SK-N-DZ (cell line): ENCODE results near the gene ADAM12.
"Not testable (repeated sequence)": the region's sequence is repeated elsewhere in the genome, so short reads cannot be mapped to it uniquely, and the experiment has no call there.

Source experiments
- DNase-seq: peaks from one replicate; pipeline ENCODE4 v3.0.0-alpha.2; 2015; ENCODE audit warnings: low spot score

The ADAM12 gene

DNA sequence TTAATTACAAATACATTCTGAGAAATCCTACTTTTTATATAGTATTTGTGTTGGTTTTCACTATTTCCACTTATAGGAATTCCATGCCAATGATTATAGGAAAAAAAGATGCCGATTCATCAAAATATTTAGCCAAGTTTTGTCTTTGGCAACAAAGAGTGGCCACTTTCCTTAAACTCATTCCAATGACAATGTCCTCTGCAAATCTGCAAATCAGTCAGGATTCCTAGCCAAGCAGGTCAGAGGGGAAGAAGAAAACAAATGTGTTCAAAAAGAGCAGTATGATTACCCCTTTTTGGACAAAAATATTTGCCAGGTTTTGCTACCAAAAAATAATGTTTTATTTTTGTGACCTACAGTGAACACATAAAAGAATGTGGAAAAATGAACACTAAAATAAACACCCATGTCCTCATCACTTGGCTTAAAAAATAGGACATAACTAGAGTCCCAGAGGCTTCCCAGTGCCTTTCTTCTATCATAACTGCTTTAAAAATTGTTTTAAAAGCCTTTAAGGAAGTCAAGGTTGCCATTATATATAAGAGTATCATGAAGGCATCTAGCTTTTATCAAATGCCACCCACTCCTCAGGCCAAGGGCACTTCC is 125.9 kb downstream of the ADAM12 start:
- no peak for DNase-seq

DNA sequence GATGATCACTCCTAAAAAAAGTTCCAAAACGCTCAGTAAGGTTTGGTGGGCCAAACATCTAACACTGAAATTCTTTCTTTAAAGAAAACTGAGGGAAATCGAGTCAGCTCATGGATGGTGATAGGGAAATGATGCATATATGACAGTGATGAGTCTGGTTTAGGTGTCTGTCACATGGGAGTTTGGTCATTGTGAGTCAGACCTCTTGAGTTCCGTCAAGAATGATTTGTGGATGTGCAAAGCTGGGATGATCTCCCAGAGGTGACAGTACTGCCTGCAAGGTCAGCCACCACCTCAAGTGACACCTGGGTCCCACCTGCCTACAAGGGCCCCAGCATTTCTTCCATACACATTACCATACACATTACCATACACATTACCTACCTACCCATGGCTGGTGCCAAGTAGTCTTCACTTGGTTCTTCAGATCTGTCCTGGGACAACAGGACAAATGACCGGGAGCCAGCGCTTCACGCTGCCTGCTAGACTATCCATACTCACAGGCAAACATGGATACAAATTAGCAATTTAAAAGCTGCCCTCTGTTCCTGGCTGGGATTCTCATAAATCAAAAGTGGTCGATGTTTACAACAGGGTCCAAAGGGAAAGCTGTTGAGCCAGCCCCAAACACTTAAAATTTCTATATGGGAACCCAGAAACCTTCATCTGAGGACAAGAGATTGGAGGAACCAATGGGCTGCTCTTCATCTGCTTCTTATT is 128.4 kb downstream of the ADAM12 start:
- DNase-seq, result no peak

DNA sequence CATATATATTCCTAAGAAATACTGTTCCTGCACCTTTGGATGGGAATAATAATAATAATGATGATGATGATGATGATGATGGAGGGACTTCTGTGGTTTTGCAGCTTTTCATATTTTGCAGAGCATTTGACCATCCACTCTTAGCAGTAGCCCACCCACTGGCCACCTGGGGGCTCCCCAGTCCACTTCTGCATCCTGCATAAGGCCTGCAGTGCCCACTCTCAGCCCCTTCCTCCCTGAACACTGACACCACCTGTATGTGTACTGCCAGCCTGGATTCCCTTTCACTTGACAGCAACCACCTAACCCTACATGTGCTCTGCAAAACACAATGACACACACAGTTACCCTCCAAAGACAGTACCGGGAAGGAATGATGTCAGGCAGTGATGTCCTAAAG is 131.4 kb downstream of the ADAM12 start:
- no peak for DNase-seq

- DNase-seq, result no peak
Measured at GRCh38 chr10:126255313-126255712, 133.0 kb downstream of the ADAM12 start.

DNA sequence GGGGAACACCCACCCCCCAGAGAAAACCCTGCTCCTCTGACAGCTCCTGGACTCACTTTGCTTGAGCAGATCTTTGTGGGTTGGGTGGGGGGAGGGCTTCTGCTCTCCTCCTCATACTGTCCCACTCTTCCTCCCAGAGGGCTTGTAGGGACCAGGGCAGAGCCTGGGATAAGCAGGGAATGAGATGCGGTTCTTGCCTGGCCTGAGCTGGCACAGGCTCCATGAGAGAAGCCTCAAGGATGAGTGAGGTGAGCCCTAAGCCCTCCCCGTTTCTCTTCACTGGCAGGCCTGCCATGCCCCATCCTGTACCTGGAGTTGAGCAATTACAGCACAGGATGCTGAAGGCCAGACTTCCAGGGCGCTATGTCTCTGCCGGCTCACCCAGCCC is 134.7 kb downstream of the ADAM12 start:
- DNase-seq, result no peak

DNA sequence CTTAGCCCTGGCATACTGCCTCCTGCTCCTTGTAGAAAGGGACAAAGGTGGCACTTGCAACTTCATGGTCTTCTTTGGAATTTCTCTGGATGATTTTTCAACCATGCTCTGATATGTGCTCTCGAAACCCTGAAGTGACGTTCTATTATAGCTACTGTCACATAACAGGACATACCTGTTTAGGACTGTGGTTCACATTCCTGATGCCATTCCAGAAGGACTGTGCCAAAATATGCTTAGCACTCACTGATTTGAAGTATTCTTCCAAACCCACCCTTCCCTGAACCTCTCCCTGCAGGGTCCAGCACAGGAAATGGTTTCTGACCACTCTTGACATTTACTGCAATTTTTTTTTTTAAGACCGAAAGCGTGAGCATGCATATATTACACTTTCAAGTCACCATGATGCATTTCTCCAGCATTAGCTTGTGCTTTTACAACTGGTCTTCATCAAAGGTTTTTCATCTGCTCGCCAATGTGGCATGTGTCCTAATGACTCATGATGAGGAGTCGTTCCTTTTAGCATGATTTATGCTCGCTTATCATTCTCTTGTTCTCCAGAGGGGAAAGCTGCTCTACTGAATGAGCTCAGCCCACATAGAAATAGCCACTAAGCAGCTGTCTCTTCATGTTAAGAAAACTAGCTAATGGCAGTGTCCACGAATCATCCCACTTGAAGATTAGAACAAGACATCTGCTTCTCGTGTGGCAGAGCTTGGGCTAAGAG is 135.2 kb downstream of the ADAM12 start:
- DNase-seq, result no peak

GRCh38 chr10:126251778-126252407 is 136.4 kb downstream of the ADAM12 start:
- no peak for DNase-seq

- DNase-seq, result no peak
Measured at GRCh38 chr10:126250527-126251310, 137.6 kb downstream of the ADAM12 start.

- DNase-seq, result no peak
Measured at GRCh38 chr10:126250045-126250444, 138.2 kb downstream of the ADAM12 start.

DNA sequence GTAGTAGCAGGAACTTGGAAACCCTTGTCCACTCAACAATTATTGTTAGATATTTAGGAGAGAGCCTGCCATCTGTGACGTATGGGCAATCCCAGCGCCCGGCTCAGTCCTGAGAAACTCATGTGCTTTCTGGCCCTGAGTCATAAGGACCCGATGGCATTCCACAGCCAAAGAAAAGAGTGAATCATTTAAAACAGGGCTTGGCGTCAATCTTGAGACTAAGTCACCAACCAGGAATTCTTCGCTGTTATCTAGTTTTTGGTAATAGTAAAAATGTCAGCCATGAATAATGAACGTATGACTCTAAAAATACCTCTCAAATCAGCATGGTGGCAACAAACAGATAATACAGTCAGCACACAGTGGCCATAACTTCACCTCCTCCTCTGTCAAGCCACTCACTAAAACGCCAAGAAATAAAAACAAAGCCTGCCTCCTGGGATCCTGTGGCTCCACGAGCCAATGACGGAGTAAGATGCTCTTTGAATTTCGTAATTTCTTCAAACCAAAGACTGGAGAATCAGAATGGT is 140.8 kb downstream of the ADAM12 start:
- no peak for DNase-seq

- not testable (repeated sequence) for DNase-seq
Measured at GRCh38 chr10:126246396-126246795, 141.9 kb downstream of the ADAM12 start.

- DNase-seq, result no peak
Measured at GRCh38 chr10:126245501-126245900, 142.8 kb downstream of the ADAM12 start.

DNA sequence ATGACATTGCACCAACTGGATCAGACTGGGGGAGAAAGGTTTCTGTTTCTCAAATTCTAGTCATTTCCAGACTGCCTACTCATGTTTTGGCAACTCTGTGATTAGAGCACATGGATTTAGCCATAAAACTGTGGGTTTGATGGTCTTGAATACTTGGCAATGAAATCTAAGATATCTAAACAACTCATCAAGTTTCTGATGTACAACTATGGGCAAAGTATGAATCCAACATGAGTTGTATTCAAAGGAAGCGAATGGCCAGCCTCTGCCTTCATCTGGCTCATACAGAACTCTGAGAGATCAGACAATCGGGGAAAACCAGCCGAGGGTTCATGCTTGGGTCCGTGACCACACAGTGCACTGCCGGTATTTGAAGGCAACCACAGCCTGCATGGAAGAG is 144.3 kb downstream of the ADAM12 start:
- no peak for DNase-seq

GRCh38 chr10:126243306-126243705 is 145.0 kb downstream of the ADAM12 start:
- DNase-seq, result no peak

DNA sequence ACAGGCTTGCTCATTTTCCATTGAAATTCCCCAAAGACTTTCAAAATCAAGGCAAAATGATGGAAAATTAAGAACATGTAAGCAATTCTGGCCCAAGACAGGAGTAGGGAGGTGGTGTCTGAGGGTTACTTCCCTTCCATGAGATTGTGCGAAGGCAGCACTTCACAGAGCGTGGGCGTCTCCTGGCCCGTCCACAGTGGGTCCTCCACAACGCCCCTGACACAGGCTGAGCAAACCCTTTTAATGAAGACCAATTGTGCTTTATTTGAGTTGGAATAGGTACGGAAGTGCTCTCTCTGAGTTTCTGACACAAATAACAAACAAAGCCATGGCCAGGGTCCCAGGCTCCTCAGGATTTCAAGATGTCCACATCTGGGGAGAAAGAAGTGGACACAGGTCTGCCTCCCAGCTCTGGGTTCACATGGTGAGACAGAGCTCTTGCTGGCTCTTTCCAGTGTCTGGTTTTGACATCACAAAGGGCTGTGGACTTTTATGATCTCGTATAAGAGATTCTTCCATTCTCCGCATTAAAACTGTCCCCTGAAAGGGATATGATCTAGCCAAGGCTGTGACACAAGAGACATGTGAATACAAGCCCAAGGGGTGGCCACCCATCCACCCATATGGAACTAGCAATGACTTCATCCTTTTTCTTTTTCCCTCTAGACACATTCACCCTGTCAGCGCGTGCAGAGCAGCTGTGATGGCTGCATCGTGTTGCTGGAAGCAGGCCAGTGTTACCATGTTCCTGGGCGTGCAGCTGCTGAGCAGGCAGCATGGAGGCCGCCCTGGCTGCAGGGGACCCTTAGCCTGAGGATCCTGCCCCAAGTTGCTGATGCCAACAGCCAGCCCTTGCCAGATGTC is 145.6 kb downstream of the ADAM12 start:
- no peak for DNase-seq

GRCh38 chr10:126240483-126240882 is 147.8 kb downstream of the ADAM12 start:
- DNase-seq, result no peak

DNA sequence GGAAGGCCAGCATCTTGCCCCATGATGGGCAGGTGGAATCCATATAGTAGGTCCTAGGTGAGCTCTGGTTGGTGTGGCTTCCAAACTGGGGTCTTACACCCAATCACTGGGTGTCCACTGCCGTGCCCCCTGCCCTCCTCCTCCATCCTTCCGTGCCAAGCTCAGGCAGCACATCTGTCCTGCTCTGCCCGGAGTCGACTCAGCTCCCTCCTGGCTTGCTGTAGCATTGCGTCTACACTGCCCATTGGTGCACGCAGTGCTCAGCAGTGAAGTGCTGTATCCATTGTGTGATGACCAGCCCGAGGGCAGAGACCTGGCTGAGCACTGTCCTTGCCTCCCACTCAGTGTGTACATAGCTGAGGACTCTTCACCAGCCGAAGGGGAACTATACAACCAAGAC is 148.4 kb downstream of the ADAM12 start:
- DNase-seq, result no peak

- DNase-seq, result no peak
Measured at GRCh38 chr10:126235979-126236851, 152.1 kb downstream of the ADAM12 start.
